ENCODE results near the gene RHOT1.

DNA sequence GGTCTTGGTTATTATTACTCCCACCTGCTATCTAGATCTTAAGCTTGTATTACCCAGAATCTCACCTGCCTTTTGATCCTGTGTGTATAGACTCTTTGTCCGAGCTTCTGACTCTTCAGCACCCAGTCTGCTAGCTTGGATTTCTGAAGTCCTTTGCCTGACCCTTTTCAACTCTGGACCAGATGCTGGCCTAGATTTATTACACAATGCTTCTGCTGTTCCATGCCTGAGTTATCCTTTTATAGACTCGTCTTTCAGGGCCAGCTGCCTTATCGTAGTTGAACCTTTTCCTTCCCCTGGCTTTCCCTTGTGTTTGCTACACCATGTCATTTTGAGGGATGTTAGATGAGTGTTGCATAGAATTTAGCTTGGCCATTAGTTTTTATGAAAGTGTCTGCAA is 32.6 kb downstream of the RHOT1 start:
- TF ChIP-seq, protein P1, sequence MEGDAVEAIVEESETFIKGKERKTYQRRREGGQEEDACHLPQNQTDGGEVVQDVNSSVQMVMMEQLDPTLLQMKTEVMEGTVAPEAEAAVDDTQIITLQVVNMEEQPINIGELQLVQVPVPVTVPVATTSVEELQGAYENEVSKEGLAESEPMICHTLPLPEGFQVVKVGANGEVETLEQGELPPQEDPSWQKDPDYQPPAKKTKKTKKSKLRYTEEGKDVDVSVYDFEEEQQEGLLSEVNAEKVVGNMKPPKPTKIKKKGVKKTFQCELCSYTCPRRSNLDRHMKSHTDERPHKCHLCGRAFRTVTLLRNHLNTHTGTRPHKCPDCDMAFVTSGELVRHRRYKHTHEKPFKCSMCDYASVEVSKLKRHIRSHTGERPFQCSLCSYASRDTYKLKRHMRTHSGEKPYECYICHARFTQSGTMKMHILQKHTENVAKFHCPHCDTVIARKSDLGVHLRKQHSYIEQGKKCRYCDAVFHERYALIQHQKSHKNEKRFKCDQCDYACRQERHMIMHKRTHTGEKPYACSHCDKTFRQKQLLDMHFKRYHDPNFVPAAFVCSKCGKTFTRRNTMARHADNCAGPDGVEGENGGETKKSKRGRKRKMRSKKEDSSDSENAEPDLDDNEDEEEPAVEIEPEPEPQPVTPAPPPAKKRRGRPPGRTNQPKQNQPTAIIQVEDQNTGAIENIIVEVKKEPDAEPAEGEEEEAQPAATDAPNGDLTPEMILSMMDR (IDR thresholded peaks at IDR 0.05): no peak
- TF ChIP-seq ZFX (IDR thresholded peaks at IDR 0.05; ENCODE audit: borderline replicate concordance): no peak

Measured in 22Rv1 (cell line).